Measurements from ENCODE around the gene IL7R.
A peak's percentile ranks its signal among the peaks of the same experiment; 100 is the strongest.
"Not testable (repeated sequence)": the region's sequence is repeated elsewhere in the genome, so short reads cannot be mapped to it uniquely, and the experiment has no call there.

IL7R gene

GRCh38 chr5:35879096-35879495 is 22.4 kb downstream of the IL7R start:
- DNase-seq: no peak

- no peak for DNase-seq
Observed at GRCh38 chr5:35879649-35880048, 23.0 kb downstream of the IL7R start.

GRCh38 chr5:35880156-35880555 is 23.5 kb downstream of the IL7R start:
- no peak for DNase-seq

GRCh38 chr5:35881758-35882157 is 25.1 kb downstream of the IL7R start:
- no peak for DNase-seq

- peak; percentile 41 for DNase-seq
Observed at GRCh38 chr5:35884191-35884769, 27.6 kb downstream of the IL7R start.

GRCh38 chr5:35884773-35885172 is 28.1 kb downstream of the IL7R start:
- peak; percentile 75 for DNase-seq

GRCh38 chr5:35886381-35886780 is 29.7 kb downstream of the IL7R start:
- no peak for DNase-seq

GRCh38 chr5:35887321-35888100 is 30.8 kb downstream of the IL7R start:
- no peak for DNase-seq

GRCh38 chr5:35890021-35891020 is 33.6 kb downstream of the IL7R start:
- peak; percentile 18 for DNase-seq

GRCh38 chr5:35892799-35893198 is 36.1 kb downstream of the IL7R start:
- DNase-seq: not testable (repeated sequence)

GRCh38 chr5:35894131-35894530 is 37.4 kb downstream of the IL7R start:
- no peak for DNase-seq

- peak; percentile 58 for DNase-seq
Observed at GRCh38 chr5:35898952-35899660, 42.4 kb downstream of the IL7R start.

GRCh38 chr5:35899800-35900199 is 43.1 kb downstream of the IL7R start:
- DNase-seq: no peak

- DNase-seq: no peak
Observed at GRCh38 chr5:35900972-35901695, 44.4 kb downstream of the IL7R start.

GRCh38 chr5:35902046-35902672 is 45.5 kb downstream of the IL7R start:
- no peak for DNase-seq

GRCh38 chr5:35903631-35904203 is 47.0 kb downstream of the IL7R start:
- DNase-seq: no peak

- no peak for DNase-seq
Observed at GRCh38 chr5:35904443-35905132, 47.9 kb downstream of the IL7R start.

GRCh38 chr5:35908228-35908627 is 51.5 kb downstream of the IL7R start:
- no peak for DNase-seq

- DNase-seq: no peak
Observed at GRCh38 chr5:35908814-35909213, 52.1 kb downstream of the IL7R start.

- DNase-seq: no peak
Observed at GRCh38 chr5:35919191-35919590, 62.5 kb downstream of the IL7R start.

GRCh38 chr5:35920890-35921289 is 64.2 kb downstream of the IL7R start:
- DNase-seq: no peak

Measured in DMS79 (cell line).